Measurements from ENCODE around the gene TNFRSF9.

The TNFRSF9 gene

DNA sequence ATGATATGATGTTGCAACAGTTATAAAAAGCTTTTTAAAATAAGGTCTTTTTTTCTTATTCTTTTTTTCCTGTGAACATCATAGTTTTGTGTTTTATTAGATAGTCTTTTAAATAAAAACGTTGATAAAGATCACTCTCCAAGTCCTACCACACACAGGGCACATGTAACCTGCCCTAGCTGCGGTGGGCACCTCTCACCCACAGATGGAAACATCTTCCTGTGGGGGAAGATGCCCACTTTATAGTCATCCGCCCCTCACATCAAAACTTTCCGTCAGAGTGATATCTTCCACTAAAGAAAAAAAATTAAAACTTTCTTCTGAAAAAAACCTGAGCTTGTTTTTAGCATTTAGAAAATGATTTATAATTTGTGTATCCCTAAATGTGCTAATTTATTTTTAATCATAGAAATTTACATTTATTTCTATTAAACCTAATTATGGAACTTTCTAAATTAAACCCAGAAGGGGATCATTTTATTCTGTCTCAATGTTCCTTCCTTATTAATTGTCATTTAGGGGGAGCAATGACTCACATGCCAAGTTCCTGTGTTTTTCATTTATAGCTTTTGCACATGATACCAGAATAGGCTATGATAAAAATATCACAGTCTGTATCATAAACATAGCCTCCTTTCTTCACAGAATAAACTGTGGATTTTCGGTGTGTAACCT lies 24.7 kb downstream of the TNFRSF9 start:
- DNase-seq, result no peak

DNA sequence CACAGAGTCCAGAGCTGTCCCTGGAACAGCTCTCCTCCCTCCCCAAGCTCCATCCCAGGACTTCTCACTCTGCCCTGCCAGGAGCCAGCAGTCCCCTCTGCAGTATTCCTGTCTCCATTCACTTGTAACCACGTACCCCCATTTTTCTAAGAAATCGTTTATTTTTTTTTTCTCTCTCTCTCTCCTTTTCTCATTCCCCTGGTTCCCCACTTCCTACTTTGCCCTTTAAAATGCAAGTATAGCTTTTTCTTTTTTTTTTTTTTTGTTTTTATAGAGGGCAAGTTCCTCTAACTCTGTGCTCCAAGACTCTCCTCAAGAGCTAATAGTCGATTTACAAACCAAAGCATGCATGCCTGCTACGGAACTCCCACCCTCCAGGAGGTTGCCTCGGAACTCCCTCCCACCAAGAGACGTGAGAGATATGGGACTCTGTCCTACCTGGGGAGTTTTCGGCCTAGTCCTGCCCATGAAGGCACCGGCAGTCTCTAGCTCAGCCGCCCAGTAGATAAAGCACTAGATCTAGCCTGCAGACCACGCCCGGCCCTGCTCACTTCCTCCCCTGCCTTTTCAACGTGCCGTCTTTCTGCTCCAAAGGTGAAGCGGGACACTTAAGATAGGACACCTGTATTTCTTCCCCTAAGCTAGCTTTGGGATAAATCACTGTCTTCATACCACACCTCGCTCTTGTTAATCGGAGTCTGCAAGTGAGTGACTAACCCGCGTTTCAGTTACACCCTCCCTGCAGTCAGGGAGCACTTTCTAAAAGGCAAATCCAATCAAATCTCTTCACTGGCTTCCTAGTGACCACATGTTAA lies 27.7 kb downstream of the TNFRSF9 start:
- no peak for DNase-seq

DNA sequence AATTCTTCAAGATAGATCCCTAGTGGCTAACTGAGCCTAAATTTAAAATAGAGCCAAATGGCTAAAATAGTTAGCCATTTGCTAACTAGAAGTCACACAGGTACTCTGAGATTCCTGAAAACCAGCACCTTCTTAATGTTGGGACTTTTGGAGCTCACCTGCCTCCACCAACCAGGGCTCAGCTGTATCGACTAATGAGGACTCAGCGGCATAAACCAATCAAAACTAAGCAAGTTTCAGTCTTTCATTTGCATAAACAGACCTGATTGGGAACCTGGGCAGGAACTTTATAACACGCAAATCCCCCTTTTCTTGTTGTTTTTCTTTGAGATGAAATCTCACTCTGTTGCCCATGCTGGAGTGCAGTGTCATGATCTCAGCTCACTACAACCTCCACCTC lies 28.5 kb downstream of the TNFRSF9 start:
- no peak for DNase-seq

DNA sequence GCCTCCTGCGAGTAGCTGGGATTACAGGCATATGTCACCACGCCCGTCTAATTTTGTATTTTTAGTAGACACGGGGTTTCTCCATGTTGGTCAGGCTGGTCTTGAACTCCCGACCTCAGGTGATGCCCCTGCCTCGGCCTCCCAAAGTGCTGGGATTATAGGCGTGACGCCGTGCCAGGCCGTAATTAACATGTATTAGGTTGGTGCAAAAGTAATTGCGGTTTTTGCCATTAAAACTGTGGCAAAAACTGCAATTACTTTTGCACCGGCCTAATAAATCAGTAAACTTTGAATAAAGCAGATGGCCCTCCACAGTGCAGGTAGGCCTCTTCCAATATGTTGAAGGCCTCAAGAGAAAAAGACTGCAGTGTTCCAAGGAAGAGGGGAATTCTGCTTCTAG lies 35.4 kb downstream of the TNFRSF9 start:
- DNase-seq, result no peak

DNA sequence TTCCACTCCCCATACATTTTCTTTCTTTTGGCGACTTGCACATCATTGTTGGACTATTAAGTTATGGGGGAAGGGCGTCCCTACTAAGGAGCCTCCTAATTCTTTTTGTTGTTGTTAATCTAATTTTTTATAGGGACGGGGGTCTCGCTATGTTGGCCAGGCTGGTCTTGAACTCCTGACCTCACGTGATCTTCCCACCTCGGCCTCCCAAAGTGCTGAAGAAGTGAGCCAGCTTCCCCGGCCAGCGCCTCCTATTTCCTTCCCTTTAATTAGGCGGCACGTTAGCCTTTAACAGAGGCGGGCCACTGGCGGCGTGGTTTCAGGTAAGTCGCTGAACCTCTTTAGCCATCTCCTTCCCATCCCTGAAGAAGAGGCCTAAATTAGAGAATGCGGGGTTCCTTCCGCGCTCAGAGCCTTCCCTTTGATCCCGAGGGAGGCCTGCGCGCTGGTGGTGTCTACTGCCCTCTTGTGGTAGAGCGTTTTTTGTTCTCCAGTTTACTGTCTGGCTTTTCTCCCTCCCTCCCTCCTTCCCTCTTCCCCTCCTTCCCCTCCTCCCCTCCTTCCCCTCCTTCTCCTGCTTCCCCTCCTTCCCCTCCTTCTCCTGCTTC lies 38.1 kb downstream of the TNFRSF9 start:
- peak; percentile 22 for DNase-seq

DNA sequence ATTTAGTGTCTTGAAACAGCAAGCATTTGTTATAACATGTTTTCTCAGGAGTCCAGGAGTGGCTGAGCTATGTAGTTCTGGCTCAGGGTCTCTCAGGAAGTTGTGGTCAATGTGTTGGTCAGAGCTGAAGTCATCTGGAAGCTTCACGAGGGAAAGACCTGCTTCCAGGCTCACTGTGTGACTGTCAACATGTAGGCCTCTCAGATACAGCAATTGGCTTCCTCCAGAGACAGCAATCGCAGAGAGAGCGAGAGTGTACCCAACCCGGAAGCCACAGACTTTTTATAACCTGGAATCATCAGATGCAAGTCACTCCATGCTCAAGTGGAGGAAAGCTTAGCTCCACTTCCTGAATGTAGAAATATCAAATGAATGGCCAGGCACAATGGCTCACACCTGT lies 40.9 kb downstream of the TNFRSF9 start:
- DNase-seq, result no peak

DNA sequence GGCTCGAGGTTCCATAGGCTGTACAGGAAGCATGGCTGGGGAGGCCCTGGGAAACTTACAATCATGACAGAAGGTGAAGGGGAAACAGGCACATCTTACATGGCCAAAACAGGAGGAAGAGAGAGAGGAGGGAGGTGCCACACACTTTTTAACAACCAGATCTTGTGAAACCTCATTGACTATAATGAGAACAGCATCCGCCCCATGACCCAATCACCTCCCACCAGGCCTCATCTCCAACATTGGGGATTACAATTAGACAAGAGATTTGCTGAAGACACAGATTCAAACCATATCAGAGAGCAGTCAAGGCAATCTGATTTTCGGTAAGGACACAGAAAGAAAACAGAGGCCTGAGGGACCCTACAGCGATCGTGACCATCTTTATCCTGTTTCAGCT lies 41.7 kb downstream of the TNFRSF9 start:
- DNase-seq, result no peak

DNA sequence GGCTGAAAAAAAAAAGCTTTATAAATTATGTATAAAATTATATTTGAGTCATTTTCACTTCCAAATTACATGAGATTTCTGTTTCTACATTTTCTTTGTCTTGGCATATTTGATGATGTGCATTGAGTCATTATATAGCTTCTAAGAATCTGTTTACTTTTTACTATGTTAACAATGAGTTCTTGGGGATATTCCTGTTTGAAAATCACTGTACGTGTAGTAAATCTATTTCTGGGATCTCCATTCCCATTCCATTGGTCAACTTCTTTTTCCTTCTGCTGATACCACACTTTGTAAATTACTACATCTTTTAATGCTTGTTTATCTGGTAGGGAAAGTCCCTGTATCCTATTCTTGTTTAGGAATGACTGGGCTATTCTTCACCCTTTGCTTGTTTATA lies 43.6 kb downstream of the TNFRSF9 start:
- no peak for DNase-seq

DNA sequence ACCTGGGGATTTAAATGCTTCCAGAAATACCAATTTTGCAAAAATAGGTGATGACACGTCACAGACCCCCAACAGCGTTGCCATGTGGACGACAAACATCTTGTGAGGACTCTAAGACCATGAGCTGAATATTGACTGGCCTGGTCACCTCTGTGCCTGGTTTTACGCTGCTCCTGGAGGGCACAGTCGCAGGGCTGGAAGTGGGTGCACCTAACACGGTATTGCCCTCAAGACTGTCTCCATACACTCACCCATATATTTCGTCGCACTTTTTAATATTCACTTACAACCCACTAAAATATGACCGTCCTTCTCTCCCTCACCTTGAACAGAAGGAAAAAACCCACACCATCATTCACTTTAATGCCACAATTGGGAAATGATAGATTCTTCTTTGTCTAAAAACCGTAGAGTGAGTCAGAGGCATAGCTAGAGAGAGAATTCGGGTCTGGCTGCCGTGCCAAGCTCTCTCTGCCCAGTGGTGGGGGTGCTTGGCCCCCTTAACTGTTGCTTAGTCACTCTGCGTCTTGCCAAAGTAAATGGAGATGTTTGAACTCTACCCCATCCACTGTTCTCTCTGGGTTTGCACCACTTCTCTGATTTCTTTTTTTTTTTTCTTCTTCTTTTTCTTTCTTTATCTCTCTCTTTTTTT lies 47.0 kb downstream of the TNFRSF9 start:
- no peak for DNase-seq

DNA sequence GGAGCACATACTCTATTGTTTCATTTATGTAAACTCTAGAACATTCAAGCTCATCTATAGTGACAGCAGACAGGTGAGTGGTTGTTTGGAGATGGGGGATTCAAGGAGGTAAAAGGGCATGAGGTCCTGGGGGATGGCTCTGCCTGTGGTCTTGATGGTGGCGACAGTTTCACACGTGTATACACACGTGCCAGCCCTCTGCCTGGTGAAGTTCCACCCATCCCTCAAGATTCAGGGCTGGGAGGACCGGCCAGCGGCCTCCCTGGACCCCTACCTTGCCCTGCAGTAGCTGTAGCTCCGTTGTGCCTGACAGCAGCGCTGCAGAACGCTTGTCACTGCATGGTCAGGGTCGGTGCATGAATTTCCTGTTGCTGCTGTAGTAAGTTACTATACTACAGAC lies 48.8 kb downstream of the TNFRSF9 start:
- no peak for DNase-seq

DNA sequence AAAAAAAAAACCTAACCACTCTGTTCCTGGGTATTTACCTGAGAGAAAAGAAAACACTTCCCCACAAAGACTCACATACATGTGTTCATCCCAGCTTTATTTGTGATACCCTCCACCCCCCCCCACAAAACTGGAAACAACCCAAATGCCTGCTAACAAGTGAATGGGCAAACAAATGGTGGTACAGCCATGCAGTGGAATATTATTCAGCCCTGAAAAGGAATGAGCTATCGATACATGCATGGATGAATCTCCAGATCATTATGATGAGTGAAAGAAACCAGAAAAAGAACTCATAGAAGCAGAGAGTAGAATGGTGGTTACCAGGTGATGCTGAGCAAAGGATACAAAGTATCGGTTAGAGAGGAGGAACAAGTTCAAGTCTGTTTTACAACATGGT lies 49.8 kb downstream of the TNFRSF9 start:
- no peak for DNase-seq

DNA sequence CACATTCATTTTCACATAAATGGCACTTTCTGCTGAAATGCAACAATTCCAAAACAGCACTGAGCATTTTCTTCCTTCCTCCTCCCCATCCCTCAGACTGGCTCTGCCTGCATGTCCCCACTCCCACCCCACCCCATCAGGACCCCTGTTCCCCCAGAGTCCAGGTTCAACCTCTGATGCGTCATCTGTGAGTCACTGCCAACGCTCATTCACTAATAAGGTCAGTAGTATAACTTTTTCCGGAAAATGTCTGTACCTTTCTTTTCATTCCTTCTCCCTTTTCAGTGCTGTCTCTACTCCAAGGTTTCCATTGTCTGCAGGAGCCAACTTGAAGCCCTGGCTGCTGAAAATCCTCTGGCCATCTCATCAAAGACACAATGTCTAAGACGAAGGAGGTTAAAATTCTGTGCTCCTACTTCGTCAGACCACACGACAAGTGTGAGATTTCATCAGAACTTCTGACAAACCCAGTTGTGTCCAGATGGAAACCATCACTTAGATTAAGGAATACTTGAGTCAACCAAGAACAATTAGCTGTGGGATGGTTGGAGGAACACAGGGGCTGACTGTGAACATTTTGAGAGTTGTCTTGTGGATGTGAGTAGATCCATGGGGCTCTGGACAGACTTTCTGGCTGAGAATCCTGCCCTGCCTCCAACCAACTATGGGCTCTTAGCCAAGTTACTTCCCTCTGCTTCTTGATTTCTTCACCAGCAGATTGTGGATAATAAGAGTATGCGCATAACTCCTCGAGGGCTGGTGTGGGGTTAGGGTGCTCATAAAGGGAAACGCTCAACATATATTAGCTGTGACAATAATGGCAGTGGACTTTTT lies 52.2 kb downstream of the TNFRSF9 start:
- no peak for DNase-seq

DNA sequence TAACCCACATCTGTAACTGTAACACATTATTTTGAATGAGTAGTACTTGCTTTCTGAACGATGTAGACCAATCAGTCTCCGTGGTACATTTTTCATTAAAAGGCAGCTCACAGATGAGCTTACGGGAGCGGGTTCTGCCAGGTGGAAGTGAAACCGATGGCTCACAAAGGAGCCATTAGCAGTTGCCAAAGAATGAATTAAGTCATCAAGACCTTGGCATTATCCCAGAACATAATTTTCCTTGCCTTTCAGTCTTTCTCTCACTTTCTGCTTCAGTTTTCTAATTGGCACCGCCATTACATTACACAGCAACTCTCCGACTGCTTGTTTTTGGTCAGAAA lies 54.3 kb downstream of the TNFRSF9 start:
- DNase-seq, result no peak

DNA sequence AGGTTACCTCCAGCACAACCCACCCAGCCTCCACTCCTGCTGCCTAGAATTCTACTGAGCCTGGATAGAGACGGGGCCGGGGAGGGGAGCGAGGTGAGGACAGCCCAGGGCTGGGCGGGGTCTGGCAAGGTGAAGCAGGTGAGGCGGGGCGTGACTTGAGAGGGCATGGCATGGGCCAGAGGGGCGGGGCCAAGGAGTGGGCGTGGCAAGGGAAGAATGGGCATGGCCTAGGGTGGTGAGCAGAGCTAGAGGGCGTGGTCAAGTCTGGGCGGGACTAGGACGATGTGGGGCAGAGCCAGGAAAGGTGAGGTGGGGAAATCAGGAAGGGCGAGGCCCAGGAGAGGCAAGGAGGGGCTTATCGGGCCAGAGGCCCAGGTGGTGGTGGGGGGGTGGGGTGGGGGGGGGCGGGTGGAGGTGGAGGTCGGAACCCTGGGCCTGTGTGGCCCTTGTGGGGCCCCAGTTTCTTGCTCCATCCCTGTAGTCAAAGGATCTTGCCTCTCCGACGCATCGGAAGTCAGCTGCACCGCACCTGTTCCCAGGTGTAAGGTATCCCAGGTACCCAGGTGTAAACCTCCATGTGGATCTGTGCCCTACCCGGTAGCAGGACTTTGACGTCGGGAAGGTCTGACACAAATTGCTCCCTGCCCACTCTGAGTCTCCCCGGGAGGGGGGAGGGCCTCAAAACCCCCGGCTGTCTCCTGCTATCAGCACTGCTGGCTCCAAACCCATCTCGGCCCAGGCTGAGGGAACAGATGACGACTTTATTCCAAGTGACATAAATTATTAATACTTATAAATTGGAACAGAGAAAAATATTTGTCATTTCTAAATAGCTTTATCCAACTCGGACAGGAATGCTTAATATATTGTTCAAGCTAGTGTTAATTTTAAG lies 54.9 kb downstream of the TNFRSF9 start:
- no peak for DNase-seq

DNA sequence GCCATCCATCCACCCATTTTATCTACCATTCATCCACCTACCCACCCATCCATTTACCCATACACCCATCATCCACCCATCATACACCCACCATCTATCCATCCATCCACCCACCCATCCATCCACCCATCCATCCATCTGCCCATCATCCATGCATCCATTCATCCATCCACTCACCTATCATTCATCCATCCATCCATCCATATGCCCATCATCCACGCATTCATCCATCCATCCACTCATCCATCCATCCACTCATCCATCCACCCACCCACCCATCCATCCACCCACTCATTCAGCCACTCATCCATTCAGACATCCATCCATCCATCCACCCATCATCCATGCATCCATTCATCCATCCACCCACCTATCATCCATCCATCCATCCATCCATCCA lies 55.9 kb downstream of the TNFRSF9 start:
- no peak for DNase-seq

DNA sequence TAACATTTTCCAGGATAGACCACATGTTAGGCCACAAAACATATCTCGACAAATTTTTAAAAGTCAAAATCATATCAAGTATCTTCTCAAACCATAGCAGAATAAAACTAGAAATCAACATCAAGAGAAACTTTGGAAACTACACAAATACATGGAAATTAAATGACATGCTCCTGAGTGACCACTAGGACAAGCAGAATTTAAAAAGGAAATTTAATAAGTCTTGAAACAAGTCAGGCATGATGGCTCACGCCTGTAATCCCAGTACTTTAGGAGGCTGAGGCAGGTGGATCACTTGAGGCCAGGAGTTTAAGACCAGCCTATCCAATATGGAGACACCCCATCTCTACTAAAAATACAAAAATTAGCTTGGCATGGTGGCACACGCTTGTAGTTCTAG lies 61.4 kb downstream of the TNFRSF9 start:
- DNase-seq, result no peak

DNA sequence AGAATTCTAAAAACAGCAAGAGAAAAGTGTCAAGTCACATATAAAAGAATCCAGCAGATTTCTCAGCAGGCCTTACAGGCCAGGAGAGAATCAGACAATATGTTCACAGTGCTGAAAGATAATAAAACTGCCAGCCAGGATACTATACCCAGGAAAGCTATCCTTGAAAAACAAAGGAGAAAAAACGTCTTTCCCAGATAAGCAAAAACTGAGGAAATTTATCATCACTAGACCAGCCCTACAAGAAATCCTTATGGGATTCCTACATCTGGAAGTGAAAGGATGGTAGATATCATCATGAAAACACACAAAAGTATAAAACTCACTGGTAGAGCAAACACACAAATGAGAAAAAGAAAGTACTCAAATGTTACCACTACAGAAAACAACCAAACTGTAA lies 62.6 kb downstream of the TNFRSF9 start:
- DNase-seq, result no peak

DNA sequence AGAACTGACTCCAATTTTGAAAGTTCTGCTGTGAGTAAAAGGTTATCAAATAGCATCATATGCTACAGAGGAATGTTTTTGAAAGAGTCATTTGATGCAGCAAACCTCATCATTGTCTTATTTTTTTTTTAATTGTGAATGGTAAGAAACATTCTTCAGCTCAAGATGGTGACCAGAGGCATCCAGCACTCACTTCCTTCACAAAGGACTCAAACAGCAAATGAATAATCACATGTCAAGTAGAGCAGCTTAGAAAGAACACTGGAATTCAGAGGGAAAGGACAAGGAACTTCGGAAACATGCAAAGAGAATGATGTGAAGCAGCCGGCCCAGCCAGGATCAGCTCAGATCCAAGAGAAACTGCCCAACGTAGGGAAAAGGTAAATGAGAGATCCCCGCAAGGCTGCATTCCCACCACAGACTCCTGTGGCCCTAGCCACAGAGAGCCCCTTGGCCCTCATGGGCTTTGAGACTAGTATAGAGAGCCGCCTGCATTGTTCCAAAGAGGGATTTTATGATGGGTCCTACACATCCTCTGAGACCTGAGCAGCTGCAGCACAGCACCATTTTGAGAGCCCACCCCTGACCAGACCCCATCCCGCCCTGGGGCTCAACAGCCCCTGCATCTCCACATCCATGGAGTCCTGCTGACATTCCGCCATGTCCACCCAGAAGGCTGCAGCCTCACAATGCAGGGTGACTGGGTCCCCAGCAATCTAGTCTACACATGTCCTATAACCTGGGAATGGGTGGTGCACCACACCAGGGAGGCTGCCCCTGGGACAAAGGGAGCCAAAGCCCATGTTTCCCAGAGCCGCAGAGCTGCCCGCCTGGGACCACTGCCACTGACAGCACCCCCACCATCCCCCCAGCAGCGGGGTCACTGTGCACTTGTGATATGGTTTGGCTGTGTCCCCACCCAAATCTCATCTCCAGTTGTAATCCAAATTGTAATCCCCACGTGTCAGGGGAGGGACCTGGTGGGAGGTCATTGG lies 66.5 kb downstream of the TNFRSF9 start:
- no peak for DNase-seq

DNA sequence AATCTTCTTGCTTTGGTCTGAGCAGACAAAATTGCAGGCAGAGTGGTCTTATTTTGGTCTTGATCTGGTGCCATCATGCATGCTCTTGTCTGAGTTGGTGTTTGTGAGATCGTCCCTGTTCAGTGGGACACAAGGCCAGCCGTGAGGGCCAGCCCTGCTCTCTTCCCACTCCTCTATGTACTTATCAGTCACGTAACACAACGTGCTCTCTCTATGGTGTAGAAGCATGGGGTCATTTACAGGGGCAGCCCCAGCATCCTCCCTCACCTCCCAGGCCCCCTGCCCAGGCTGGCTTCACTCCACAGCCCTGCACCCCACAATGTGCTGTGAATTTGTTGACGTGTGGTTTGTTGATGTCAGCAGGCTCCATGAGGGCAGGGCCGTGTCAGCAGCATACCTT lies 69.5 kb downstream of the TNFRSF9 start:
- DNase-seq, result no peak

DNA sequence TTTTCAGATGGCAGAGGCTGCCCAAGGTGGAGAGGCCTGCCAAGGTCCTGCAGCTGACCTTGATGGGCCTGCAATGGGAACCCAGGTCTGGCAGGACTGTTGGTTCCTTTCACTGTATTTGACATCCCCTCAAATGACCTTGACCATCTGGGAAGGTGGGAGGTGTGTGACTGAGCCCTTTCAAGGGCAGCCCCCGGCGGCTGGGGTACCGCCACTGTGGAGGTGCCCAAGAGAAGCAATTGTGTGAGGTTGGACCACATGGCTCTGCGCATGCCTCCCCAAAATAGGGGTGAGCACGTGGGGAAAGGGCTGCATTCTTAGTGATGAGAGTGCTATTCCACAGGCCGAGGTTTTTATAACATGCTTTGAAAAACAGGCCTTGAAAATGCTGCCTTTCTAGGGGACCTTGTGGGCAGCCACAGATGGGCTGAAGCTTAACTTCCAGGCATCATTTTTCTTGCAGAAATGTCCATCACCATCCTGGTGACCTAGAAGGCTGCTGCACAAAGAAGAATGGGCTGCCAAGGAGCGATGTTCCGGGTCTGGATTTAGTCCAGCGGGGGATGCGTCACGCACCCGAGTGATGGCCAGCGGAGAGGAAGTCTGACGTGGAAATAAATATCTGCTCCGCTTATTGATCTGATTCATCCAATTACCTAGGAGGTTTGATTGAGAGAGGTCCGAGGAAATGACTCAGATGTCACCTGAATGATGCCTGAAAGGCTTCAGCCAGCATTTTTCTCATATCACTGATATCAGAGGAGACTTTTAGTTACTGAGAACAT lies 71.3 kb downstream of the TNFRSF9 start:
- no peak for DNase-seq
